Activated CD8-positive, alpha-beta T cell treated with anti-CD3 and anti-CD28 coated beads for 36 hours (primary cell): ENCODE data around the gene SMIM7. TPM values are rescaled to one million over a fixed set of nuclear protein-coding genes. Genes with fewer than 3 reads are reported as not detected.

Source experiments
- ATAC-seq: fragments of 200-7000 bp; cut with Tn5 transposase; one replicate; pipeline ENCODE4 v1.10.0; 2021; ENCODE audit warnings: mild to moderate bottlenecking, moderate library complexity
- CTCF ChIA-PET: fragments of 350-600 bp; sonication (Branson Sonifier 250); formaldehyde crosslinking; loops from one replicate; lab custom pipeline; 2021; ENCODE audit warnings: antibody characterized with exemption; lab: Charles Lee
- POLR2A ChIA-PET: fragments of 350-600 bp; sonication (Branson Sonifier 250); formaldehyde crosslinking; loops from one replicate; lab custom pipeline; 2021; ENCODE audit warnings: antibody characterized with exemption; lab: Charles Lee
- DNase-seq: peaks from one replicate; pipeline ENCODE4 v3.0.0-alpha.2; 2020
- H3K27ac Mint-ChIP-seq: one replicate; pipeline ENCODE4 v1.8.0; 2021; ENCODE audit warnings: mild to moderate bottlenecking, mixed read lengths
- H3K27me3 Mint-ChIP-seq: one replicate; pipeline ENCODE4 v1.8.0; 2021; ENCODE audit warnings: mixed read lengths
- H3K36me3 Mint-ChIP-seq: one replicate; pipeline ENCODE4 v1.8.0; 2021; ENCODE audit warnings: low read depth, mixed read lengths
- H3K4me1 Mint-ChIP-seq: one replicate; pipeline ENCODE4 v1.8.0; 2021; ENCODE audit warnings: low read depth, mixed read lengths
- H3K4me3 Mint-ChIP-seq: one replicate; pipeline ENCODE4 v1.8.0; 2021; ENCODE audit warnings: mild to moderate bottlenecking, moderate library complexity, mixed read lengths
- H3K9me3 Mint-ChIP-seq: one replicate; pipeline ENCODE4 v1.8.0; 2021; ENCODE audit warnings: mixed read lengths
- intact Hi-C: fragments of 100-400 bp; cut with micrococcal nuclease; formaldehyde crosslinking; loops from one replicate; pipeline ENCODE4 v1.10.0; 2022
- total RNA-seq, 2 experiments: library from RNA; stranded (reverse); gene quantifications; one replicate each; pipeline ENCODE4 v1.2.3, GENCODE V29; 2021
- TF ChIP-seq, protein P1 (sequence below): fragments of 200-600 bp; IDR thresholded peaks from one replicate; pipeline ENCODE4 v1.8.0; 2022; ENCODE audit warnings: antibody characterized with exemption, mild to moderate bottlenecking

Gene SMIM7
- total RNA-seq, 2 experiments from 2014 or later = 48.0 to 55.0 TPM

DNA sequence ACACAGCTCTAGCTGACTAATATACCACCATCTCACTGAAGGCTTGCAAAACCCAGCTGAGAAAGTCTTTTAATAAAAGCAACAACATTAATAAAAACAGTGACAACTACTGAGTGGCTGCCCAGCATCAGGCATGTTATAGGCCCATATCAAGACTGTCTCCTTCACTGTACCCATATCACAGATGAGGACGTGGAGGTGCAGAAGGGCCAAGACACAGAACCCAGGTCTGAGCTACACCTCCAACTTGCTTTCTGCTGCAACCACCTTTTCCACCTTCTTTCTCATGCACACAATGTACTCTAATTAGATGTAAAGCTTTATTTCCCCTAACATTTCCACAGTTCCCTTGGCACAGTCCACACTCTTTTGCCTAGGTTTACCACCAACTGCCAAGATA lies 21.3 kb downstream of the SMIM7 start:
- TF ChIP-seq, protein P1, sequence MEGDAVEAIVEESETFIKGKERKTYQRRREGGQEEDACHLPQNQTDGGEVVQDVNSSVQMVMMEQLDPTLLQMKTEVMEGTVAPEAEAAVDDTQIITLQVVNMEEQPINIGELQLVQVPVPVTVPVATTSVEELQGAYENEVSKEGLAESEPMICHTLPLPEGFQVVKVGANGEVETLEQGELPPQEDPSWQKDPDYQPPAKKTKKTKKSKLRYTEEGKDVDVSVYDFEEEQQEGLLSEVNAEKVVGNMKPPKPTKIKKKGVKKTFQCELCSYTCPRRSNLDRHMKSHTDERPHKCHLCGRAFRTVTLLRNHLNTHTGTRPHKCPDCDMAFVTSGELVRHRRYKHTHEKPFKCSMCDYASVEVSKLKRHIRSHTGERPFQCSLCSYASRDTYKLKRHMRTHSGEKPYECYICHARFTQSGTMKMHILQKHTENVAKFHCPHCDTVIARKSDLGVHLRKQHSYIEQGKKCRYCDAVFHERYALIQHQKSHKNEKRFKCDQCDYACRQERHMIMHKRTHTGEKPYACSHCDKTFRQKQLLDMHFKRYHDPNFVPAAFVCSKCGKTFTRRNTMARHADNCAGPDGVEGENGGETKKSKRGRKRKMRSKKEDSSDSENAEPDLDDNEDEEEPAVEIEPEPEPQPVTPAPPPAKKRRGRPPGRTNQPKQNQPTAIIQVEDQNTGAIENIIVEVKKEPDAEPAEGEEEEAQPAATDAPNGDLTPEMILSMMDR = no peak
- peaks cover 28% of the 10 kb centered on the region for H3K36me3 Mint-ChIP-seq
- no peak overlapping the region for H3K4me3 Mint-ChIP-seq
- intact Hi-C loops = no loop called here
- H3K27me3 Mint-ChIP-seq = no peaks in the 10 kb centered on the region
- ChIA-PET CTCF (interaction anchor here (0.7 to 1.5 kb wide), 2 partner anchors 9 to 22 kb away, joined by 3 read pairs; no protein-coding TSS in a partner anchor), POLR2A (interaction anchor here (1.5 to 3.6 kb wide), 4 partner anchors 11 to 19 kb away, joined by 4 to 20 read pairs (median 6); partner anchors contain the start of gene MED26)
- peak overlapping the region; percentile 57 for H3K27ac Mint-ChIP-seq
- peaks cover 15% of the 10 kb centered on the region for H3K4me1 Mint-ChIP-seq
- DNase-seq (no peak), ATAC-seq (no peak)
- H3K9me3 Mint-ChIP-seq = no peaks in the 10 kb centered on the region

DNA sequence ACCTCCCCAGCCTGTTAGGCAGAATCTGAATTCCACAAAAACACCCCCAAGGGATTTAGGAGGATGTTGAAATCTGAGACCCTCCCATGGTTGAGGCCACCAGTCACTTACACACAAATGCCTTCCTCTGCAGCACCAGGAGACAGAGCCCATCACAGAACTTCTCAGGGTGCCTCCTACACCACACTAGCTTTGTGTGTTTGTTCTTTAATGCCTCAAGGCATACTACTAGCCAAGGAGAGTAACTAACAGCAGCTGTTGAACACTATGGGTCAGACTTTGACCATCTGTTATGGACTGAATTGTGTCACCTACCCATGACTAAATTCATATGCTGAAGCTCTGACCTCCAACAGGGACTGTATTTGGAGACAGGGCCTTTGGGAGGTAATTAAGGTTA lies 22.4 kb downstream of the SMIM7 start:
- Mint-ChIP-seq H3K27me3 (no peaks in the 10 kb centered on the region), H3K27ac (no peak overlapping the region), H3K4me3 (no peak overlapping the region), H3K9me3 (no peaks in the 10 kb centered on the region), H3K36me3 (peaks cover 23% of the 10 kb centered on the region), H3K4me1 (peaks cover 15% of the 10 kb centered on the region)
- ATAC-seq = no peak
- ChIA-PET POLR2A (interaction anchor here (1.2 to 3.6 kb wide), 4 partner anchors 9 to 126 kb away, joined by 3 to 20 read pairs (median 4); partner anchors contain the start of gene MED26), CTCF (no interaction called here)
- intact Hi-C loops = no loop called here
- DNase-seq = no peak
- TF ChIP-seq, protein P1 = no peak

DNA sequence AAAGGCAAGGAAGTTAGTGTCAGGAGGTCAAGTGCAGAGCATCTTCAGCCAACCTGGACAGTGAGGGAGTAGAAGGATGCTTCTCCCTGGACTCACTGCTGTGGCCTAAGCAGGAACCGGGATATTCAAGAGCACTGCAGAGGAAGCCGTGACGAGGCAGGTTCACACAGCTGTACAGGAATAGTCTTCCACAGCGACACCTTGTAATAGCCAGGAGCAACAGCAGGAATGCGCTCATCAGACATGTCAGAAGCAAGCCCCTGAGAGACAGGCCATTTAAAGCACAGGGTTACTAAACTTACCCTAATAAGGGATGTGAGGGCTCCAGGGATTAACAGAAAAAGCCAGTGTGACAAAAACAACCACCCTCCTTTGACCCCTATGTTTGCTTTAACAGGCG lies 28.5 kb downstream of the SMIM7 start:
- ATAC-seq (no peak), DNase-seq (no peak)
- no peaks in the 10 kb centered on the region for H3K9me3 Mint-ChIP-seq
- H3K27ac Mint-ChIP-seq = peak overlapping the region; percentile 35
- peaks cover 28% of the 10 kb centered on the region for H3K36me3 Mint-ChIP-seq
- H3K27me3 Mint-ChIP-seq = no peaks in the 10 kb centered on the region
- TF ChIP-seq, protein P1 = no peak
- ChIA-PET POLR2A (no interaction called here), CTCF (no interaction called here)
- intact Hi-C loops = no loop called here
- H3K4me3 Mint-ChIP-seq = no peak overlapping the region
- peaks cover 17% of the 10 kb centered on the region for H3K4me1 Mint-ChIP-seq

DNA sequence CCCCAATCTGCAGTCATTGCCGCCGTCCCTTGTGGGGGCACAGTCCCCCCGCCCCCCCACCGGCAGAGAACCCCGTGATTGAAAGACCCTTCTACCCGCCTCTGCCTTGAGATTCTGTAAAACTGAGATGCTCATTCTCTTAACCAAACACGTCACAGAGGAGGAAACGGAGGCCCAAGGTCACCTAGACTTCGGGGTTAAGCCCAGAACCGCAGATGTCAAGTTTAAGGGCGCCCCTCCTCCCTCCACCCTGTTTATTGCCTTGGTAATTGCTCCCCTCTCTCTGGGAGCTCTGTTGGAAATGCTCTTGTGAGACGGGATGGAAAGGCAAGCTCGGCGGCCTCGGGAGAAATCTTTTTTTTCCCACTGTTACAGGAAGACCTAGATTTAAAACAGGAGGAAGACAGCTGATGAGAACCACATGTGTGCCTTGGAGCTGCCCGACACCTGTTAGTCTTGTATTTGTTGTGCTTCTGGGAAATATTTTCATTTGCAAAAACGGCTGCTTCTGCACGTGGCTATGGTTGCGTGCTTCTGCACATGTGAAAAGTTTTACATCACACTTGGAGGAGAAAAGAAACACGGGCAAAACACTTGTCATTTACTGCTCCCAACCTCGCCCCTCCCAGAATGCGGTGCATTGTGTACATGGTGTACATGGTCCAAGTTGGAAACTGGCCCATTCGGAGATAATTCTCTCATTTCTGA lies 30.8 kb downstream of the SMIM7 start:
- CTCF ChIA-PET = interaction anchor here (0.8 to 1.2 kb wide), 4 partner anchors 10 to 86 kb away, joined by 3 read pairs; no protein-coding TSS in a partner anchor
- Mint-ChIP-seq H3K4me3 (peak overlapping the region; percentile 93), H3K4me1 (peaks cover 38% of the 10 kb centered on the region), H3K9me3 (no peaks in the 10 kb centered on the region), H3K27ac (peak overlapping the region; percentile 100), H3K27me3 (no peaks in the 10 kb centered on the region), H3K36me3 (peaks cover 47% of the 10 kb centered on the region)
- POLR2A ChIA-PET = interaction anchor here (0.6 to 6.6 kb wide), 17 partner anchors 10 to 422 kb away, joined by 3 to 93 read pairs (median 4); partner anchors contain the start of genes CHERP, SLC35E1, SMIM7 and TMEM38A
- intact Hi-C loops = no loop called here
- TF ChIP-seq, protein P1 = no peak
- ATAC-seq = peak; percentile 4
- DNase-seq = no peak
